GM21360 (cell line): ENCODE measurements around the gene CEP128.
A peak's percentile ranks its signal among the peaks of the same experiment; 100 is the strongest.

Experiments
- ATAC-seq: cut with Tn5 transposase; IDR thresholded peaks from one replicate; pipeline ENCODE4 v1.9.1; 2021; ENCODE audit warnings: mild to moderate bottlenecking, moderate library complexity; ENCODE audit not compliant: unreplicated experiment

CEP128 gene

GRCh38 chr14:80780500-80780899, 161.0 kb downstream of the CEP128 start:
- no peak for ATAC-seq

GRCh38 chr14:80776657-80777056, 164.9 kb downstream of the CEP128 start:
- no peak for ATAC-seq

- ATAC-seq = no peak
These were observed 165.4 kb downstream of the CEP128 start for GRCh38 chr14:80776186-80776585.

- ATAC-seq = no peak
These were observed 169.0 kb downstream of the CEP128 start for GRCh38 chr14:80772504-80772903.

- ATAC-seq = no peak
These were observed 170.3 kb downstream of the CEP128 start for GRCh38 chr14:80771201-80771600.

GRCh38 chr14:80770114-80770908, 171.2 kb downstream of the CEP128 start:
- ATAC-seq = peak; percentile 57

- ATAC-seq = no peak
These were observed 172.9 kb downstream of the CEP128 start for GRCh38 chr14:80768646-80769045.

- no peak for ATAC-seq
These were observed 176.5 kb downstream of the CEP128 start for GRCh38 chr14:80764921-80765507.

GRCh38 chr14:80764496-80764895, 177.0 kb downstream of the CEP128 start:
- no peak for ATAC-seq

- ATAC-seq = no peak
These were observed 178.8 kb downstream of the CEP128 start for GRCh38 chr14:80762641-80763228.

GRCh38 chr14:80754696-80755095, 186.8 kb downstream of the CEP128 start:
- no peak for ATAC-seq

GRCh38 chr14:80751285-80751684, 190.3 kb downstream of the CEP128 start:
- no peak for ATAC-seq

GRCh38 chr14:80726211-80726610, 215.3 kb downstream of the CEP128 start:
- no peak for ATAC-seq

- no peak for ATAC-seq
These were observed 222.6 kb downstream of the CEP128 start for GRCh38 chr14:80718940-80719339.

GRCh38 chr14:80714474-80714873, 227.1 kb downstream of the CEP128 start:
- ATAC-seq = no peak

- ATAC-seq = no peak
These were observed 228.3 kb downstream of the CEP128 start for GRCh38 chr14:80713076-80713850.

- no peak for ATAC-seq
These were observed 236.1 kb downstream of the CEP128 start for GRCh38 chr14:80705241-80705980.

GRCh38 chr14:80700601-80701000, 240.9 kb downstream of the CEP128 start:
- no peak for ATAC-seq

- peak; percentile 75 for ATAC-seq
These were observed 241.7 kb downstream of the CEP128 start for GRCh38 chr14:80699861-80700260.

- no peak for ATAC-seq
These were observed 242.6 kb downstream of the CEP128 start for GRCh38 chr14:80698974-80699373.

- peak; percentile 58 for ATAC-seq
These were observed 245.7 kb downstream of the CEP128 start for GRCh38 chr14:80695869-80696268.
